Stimulated activated CD4-positive, alpha-beta T cell treated with anti-CD3 and anti-CD28 coated beads, Interleukin-15, amount 100 ng/mL, for 1 hour (primary cell): ENCODE measurements around the gene PCP4.

Experiments used
- DNase-seq, 2 donors: peaks; one replicate each; pipeline ENCODE4 v3.0.0-alpha.2; 2020; ENCODE audit warnings: low read depth in 1 of 2, low spot score in 1 of 2

Gene PCP4

GRCh38 chr21:39867198-39867650 is at the start of gene PCP4:
PCP4 (plus strand) TSS chr21:39867438; CDS start chr21:39867502, 64 bp downstream.
- DNase-seq = peak in 1 of 2 donors; percentile 1

- DNase-seq = no peak
Measured at GRCh38 chr21:39818557-39818956, 48.7 kb upstream of the PCP4 start.

- no peak for DNase-seq
Measured at GRCh38 chr21:39822042-39822441, 45.2 kb upstream of the PCP4 start.

GRCh38 chr21:39825250-39825649 is 42.0 kb upstream of the PCP4 start:
- DNase-seq = no peak

- no peak for DNase-seq
Measured at GRCh38 chr21:39834543-39834942, 32.7 kb upstream of the PCP4 start.

- no peak for DNase-seq
Measured at GRCh38 chr21:39837861-39838359, 29.3 kb upstream of the PCP4 start.

GRCh38 chr21:39840373-39841097 is 26.7 kb upstream of the PCP4 start:
- DNase-seq = no peak

- no peak for DNase-seq
Measured at GRCh38 chr21:39842741-39843459, 24.3 kb upstream of the PCP4 start.

GRCh38 chr21:39843483-39843882 is 23.8 kb upstream of the PCP4 start:
- DNase-seq = no peak

- no peak for DNase-seq
Measured at GRCh38 chr21:39843916-39844315, 23.3 kb upstream of the PCP4 start.

- DNase-seq = no peak
Measured at GRCh38 chr21:39845571-39846130, 21.6 kb upstream of the PCP4 start.

- DNase-seq = no peak
Measured at GRCh38 chr21:39847877-39848276, 19.4 kb upstream of the PCP4 start.

- no peak for DNase-seq
Measured at GRCh38 chr21:39849014-39849655, 18.1 kb upstream of the PCP4 start.

- no peak for DNase-seq
Measured at GRCh38 chr21:39850333-39850732, 16.9 kb upstream of the PCP4 start.

GRCh38 chr21:39851002-39851618 is 16.1 kb upstream of the PCP4 start:
- DNase-seq = no peak

- DNase-seq = no peak
Measured at GRCh38 chr21:39852021-39852721, 15.1 kb upstream of the PCP4 start.

- DNase-seq = no peak
Measured at GRCh38 chr21:39852726-39853500, 14.3 kb upstream of the PCP4 start.

- DNase-seq = no peak
Measured at GRCh38 chr21:39854572-39854971, 12.7 kb upstream of the PCP4 start.

GRCh38 chr21:39855595-39855994 is 11.6 kb upstream of the PCP4 start:
- DNase-seq = no peak

GRCh38 chr21:39860600-39860999 is 6.6 kb upstream of the PCP4 start:
- no peak for DNase-seq
